Muscle of leg (tissue), 11 donors: ENCODE measurements around the gene RRN3. TPM values are rescaled to one million over a fixed set of nuclear protein-coding genes. Genes with fewer than 3 reads are reported as not detected.
A peak's percentile ranks its signal among the peaks of the same experiment; 100 is the strongest.
"Not testable (repeated sequence)": the region's sequence is repeated elsewhere in the genome, so short reads cannot be mapped to it uniquely, and the experiment has no call there.

ENCODE experiments used
- DNase-seq: peaks from one replicate; pipeline ENCODE4 v3.0.0; 2013
- H3K27ac ChIP-seq: one replicate; pipeline ENCODE4 v1.5.1; 2013; ENCODE audit warnings: mild to moderate bottlenecking, low read length, control low read depth
- H3K27me3 ChIP-seq: one replicate; pipeline ENCODE4 v1.6.1; 2013; ENCODE audit warnings: low read length; ENCODE audit not compliant: control insufficient read depth, insufficient read depth
- H3K36me3 ChIP-seq: one replicate; pipeline ENCODE4 v1.6.1; 2013; ENCODE audit warnings: low read length; ENCODE audit not compliant: control insufficient read depth, insufficient read depth
- H3K4me1 ChIP-seq: one replicate; pipeline ENCODE4 v1.6.1; 2013; ENCODE audit warnings: low read length; ENCODE audit not compliant: control insufficient read depth, insufficient read depth
- H3K4me3 ChIP-seq: one replicate; pipeline ENCODE4 v1.5.1; 2013; ENCODE audit warnings: low read length, control low read depth
- H3K9me3 ChIP-seq: replicated peaks from 2 replicates; pipeline ENCODE4 v1.6.1; 2013; ENCODE audit warnings: low read depth, low read length; ENCODE audit not compliant: control insufficient read depth
- WGBS: methylation state at CpG from one replicate; pipeline ENCODE4 v1.1.5; 2013; ENCODE audit warnings: missing lambda C conversion rate; ENCODE audit not compliant: insufficient coverage; 5-methylcytosine and 5-hydroxymethylcytosine counted together
- polyA plus RNA-seq, 8 donors: library from polyadenylated mRNA; unstranded; fragments of 120-200 nt; gene quantifications; one replicate each; pipeline versions ENCODE4 v1.2.1 to v1.2.3, GENCODE V29; 2013; ENCODE audit warnings: inconsistent platforms in 1 of 8, low replicate concordance in 1 of 8; ENCODE audit not compliant: insufficient read length in 8 of 8, insufficient read depth in 1 of 8
- total RNA-seq: library from RNA; stranded (reverse); fragments of 120-200 nt; gene quantifications from one replicate; pipeline ENCODE4 v1.2.4, GENCODE V29; 2013

RRN3 gene
- total and polyA plus RNA-seq, 9 donors: 24.8 to 33.1 (median 26.8) TPM

DNA sequence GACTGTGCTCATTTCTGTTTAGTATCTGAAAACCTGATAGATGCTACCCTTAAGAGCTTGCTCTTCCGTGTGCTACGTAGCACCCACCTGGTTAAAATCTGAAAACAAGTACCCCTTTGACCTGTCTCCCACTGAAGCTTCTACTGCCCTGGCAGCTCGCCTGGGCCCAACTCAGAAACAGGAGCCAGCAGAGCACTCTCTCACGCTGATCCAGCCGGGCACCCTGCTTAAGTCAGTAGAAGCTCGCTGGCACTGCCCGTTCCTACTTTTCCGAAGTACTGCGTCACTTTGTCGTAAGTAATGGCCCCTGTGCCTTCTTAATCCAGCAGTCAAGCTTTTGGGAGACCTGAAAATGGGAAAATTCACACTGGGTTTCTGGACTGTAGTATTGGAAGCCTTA, 57.1 kb downstream of the RRN3 start:
- Histone ChIP-seq H3K9me3 (no peaks in the 10 kb centered on the region), H3K36me3 (peaks cover 87% of the 10 kb centered on the region), H3K27me3 (no peaks in the 10 kb centered on the region), H3K4me1 (peaks cover 8% of the 10 kb centered on the region), H3K27ac (no peak overlapping the region), H3K4me3 (no peak overlapping the region)
- DNase-seq: no peak
- 70% methylated on average over 5 of the region's 10 CpGs for WGBS

DNA sequence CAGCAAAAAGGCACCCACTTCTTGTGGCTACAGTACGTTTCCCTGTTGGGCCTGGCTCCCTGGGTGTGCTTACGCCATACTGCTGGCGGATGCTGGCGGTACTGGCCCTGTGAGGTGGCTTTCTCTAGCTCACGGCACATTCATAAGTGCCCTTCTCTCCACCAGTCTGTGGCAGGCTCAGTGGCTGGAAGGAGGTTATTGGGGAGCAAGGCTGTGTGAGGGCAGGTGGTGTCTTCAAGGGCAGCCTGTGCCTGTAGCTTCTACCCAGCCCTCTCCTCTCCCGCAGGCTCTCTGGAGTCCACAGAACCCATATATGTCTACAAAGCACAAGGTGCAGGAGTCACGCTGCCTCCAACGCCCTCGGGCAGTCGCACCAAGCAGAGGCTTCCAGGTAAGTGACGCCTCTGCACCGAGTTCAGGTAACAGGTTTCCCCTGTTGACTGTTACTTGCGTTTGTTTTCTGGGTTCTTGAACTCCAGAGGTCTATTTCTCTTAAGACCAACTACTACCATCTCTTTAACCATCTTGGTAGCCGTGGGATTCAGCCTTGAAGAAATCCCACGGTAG, 58.8 kb downstream of the RRN3 start:
- no peak overlapping the region for H3K4me3 ChIP-seq
- DNase-seq: no peak
- peaks cover 89% of the 10 kb centered on the region for H3K36me3 ChIP-seq
- H3K4me1 ChIP-seq: peaks cover 4% of the 10 kb centered on the region
- no peak overlapping the region for H3K27ac ChIP-seq
- WGBS: 68% methylated on average over 5 of the region's 15 CpGs
- H3K9me3 ChIP-seq: no peaks in the 10 kb centered on the region
- no peaks in the 10 kb centered on the region for H3K27me3 ChIP-seq

DNA sequence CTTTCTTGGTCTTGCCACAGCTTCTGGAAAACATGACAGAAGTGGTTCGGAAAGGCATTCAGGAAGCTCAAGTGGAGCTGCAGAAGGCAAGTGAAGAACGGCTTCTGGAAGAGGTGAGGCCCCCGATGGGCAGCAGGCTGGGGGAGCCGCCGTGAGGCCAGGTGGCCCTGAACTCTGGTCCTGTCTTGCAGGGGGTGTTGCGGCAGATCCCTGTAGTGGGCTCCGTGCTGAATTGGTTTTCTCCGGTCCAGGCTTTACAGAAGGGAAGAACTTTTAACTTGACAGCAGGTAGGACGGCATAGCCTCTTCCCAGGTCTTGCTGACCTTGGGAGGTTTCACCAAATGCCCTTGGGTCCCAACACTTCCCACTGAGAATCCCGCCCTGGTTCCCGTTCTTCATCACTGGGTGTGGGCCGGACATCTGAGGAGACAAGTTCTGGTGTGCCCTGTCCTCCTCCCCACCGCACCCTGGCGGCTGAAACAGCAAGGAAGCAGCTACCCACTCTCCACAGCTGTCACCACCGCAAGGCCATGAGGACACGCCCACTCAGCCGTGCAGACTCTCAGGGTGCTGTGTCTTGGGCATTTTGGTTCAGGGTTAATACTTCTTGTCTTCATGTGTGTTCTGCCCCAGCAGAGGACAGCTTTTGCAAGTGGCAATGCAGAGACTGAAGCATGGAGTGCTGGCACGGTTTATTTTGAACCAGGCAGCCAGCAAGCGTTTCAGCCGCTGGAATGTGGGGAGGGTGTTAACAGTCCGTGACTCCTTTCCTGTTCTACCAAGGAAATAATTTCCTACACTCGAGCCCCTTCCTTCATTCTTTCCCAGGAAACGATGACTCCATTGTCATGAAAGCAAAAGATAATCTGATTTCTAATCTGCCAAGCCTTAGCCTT, 59.6 kb downstream of the RRN3 start:
- Histone ChIP-seq H3K27me3 (no peaks in the 10 kb centered on the region), H3K4me1 (peaks cover 4% of the 10 kb centered on the region), H3K27ac (no peak overlapping the region), H3K4me3 (no peak overlapping the region), H3K36me3 (peaks cover 81% of the 10 kb centered on the region), H3K9me3 (no peaks in the 10 kb centered on the region)
- 76% methylated on average over 15 of the region's 23 CpGs for WGBS
- no peak for DNase-seq

- Histone ChIP-seq H3K4me1 (peaks cover 10% of the 10 kb centered on the region), H3K9me3 (no peaks in the 10 kb centered on the region), H3K4me3 (no peak overlapping the region), H3K27me3 (no peaks in the 10 kb centered on the region), H3K36me3 (peaks cover 77% of the 10 kb centered on the region), H3K27ac (no peak overlapping the region)
- DNase-seq: no peak
- 90% methylated on average over 13 of the region's 14 CpGs for WGBS
These were observed 60.8 kb downstream of the RRN3 start for GRCh38 chr16:15033309-15033707.

DNA sequence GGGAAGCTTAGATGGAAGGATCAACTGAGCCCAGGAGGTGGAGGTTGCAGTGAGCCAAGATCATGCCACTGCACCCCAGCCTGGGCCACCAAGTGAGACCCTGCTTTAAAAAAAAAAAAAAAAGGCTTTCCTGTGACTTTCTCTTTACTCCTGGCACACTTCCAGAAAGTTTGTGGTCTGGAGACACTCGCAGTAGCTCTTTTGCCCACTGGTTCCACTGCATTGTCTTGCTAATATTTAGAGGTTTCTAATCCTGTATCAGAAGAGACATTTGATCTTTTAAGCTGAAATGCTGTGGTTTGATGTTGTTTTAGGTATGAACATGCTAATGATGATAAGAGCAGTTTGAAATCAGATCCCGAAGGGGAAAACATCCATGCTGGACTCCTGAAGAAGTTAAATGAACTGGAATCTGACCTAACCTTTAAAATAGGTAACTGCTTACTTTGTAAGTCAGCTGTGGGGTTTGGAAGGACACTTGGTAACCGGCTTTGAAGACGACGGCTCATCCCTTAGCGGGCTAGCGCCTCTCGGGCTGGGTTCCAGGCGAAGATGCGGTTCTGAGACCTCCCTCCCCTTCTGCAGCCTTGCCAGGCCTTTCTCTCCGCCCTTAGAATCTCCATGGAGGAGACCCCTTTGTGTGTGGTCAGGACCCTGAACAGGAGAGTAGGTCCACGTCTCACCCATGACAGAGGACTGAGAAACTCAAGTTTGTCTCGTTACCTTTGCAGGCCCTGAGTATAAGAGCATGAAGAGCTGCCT, 61.3 kb downstream of the RRN3 start:
- WGBS: 88% methylated on average over 5 of the region's 13 CpGs
- DNase-seq: no peak
- peaks cover 10% of the 10 kb centered on the region for H3K4me1 ChIP-seq
- no peaks in the 10 kb centered on the region for H3K27me3 ChIP-seq
- peaks cover 78% of the 10 kb centered on the region for H3K36me3 ChIP-seq
- H3K27ac ChIP-seq: no peak overlapping the region
- H3K9me3 ChIP-seq: no peaks in the 10 kb centered on the region
- H3K4me3 ChIP-seq: no peak overlapping the region

- Histone ChIP-seq H3K9me3 (no peaks in the 10 kb centered on the region), H3K4me3 (no peak overlapping the region), H3K27ac (no peak overlapping the region), H3K4me1 (peaks cover 12% of the 10 kb centered on the region), H3K27me3 (no peaks in the 10 kb centered on the region), H3K36me3 (peaks cover 79% of the 10 kb centered on the region)
- no peak for DNase-seq
- 89% methylated on average over 4 of the region's 8 CpGs for WGBS
These were observed 62.5 kb downstream of the RRN3 start for GRCh38 chr16:15031586-15031985.

DNA sequence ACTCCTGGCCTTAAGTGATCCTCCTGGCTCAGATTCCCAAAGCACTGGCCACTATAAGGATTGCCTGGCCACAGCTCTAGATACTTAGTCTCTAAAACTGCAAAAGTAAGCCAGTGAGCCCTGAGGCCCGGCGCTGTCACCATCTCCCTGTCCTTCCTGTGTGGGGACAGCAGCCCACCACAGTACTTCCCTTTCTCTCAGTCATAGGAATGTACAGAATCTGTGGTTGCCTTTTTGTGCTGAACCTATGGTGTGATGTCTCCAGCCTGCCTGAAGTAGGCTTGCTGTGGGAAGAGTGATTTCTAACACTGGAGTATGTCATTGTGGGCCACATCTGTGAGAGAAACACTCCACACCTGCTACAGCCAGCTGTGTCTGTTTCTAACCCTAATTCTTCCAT, 62.9 kb downstream of the RRN3 start:
- no peak for DNase-seq
- no peak overlapping the region for H3K27ac ChIP-seq

DNA sequence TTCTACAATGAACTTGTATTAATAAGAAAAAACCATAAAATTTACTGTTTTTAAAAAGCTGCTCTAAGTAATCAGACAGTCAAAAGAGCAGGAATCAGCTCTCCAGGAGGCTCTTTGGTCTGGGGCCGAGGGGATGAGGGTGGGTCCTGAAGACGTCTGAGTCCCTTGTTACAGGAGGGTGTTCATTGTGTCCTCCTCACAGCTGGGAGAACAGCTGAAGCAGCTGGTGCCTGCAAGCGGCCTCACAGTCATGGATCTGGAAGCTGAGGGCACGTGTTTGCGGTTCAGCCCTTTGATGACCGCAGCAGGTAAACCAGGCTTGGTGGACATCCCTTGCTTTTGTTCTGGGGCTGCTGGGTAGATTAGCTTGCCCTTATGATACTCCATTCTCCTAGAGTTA, 64.3 kb downstream of the RRN3 start:
- whole genome bisulfite sequencing: 71% methylated on average over 4 of the region's 6 CpGs
- not testable (repeated sequence) for H3K4me3 ChIP-seq, H3K9me3 ChIP-seq, H3K27me3 ChIP-seq
- Histone ChIP-seq H3K4me1 (peaks cover 12% of the 10 kb centered on the region), H3K36me3 (peaks cover 69% of the 10 kb centered on the region), H3K27ac (peak overlapping the region; percentile 24)
- peak; percentile 35 for DNase-seq

More for the DNA sequence above, 62.9 kb downstream of the RRN3 start:
- Histone ChIP-seq H3K36me3 (peaks cover 75% of the 10 kb centered on the region), H3K4me3 (no peak overlapping the region), H3K4me1 (peaks cover 12% of the 10 kb centered on the region), H3K27me3 (no peaks in the 10 kb centered on the region), H3K9me3 (no peaks in the 10 kb centered on the region)
- no CpG with 5 or more reads among the region's 2 CpGs for WGBS

GRCh38 chr16:15028801-15029698, 65.0 kb downstream of the RRN3 start:
- peak; percentile 45 for DNase-seq
- H3K4me3 ChIP-seq, H3K27me3 ChIP-seq, H3K4me1 ChIP-seq, H3K9me3 ChIP-seq, H3K27ac ChIP-seq: not testable (repeated sequence)
- 90% methylated on average over 20 of the region's 27 CpGs for WGBS
- H3K36me3 ChIP-seq: peaks cover 69% of the 10 kb centered on the region
